Stimulated activated CD4-positive, alpha-beta T cell treated with anti-CD3 and anti-CD28 coated beads, Interleukin-4, amount 100 ng/mL, for 24 hours (primary cell): Measurements from ENCODE around the gene RIPOR3.
A peak's percentile ranks its signal among the peaks of the same experiment; 100 is the strongest.
"Not testable (repeated sequence)": the region's sequence is repeated elsewhere in the genome, so short reads cannot be mapped to it uniquely, and the experiment has no call there.

Source experiments
- DNase-seq: peaks from one replicate; pipeline ENCODE4 v3.0.0-alpha.2; 2020

The RIPOR3 gene

GRCh38 chr20:50547964-50548363 is 143.4 kb downstream of the RIPOR3 start:
- no peak for DNase-seq

DNA sequence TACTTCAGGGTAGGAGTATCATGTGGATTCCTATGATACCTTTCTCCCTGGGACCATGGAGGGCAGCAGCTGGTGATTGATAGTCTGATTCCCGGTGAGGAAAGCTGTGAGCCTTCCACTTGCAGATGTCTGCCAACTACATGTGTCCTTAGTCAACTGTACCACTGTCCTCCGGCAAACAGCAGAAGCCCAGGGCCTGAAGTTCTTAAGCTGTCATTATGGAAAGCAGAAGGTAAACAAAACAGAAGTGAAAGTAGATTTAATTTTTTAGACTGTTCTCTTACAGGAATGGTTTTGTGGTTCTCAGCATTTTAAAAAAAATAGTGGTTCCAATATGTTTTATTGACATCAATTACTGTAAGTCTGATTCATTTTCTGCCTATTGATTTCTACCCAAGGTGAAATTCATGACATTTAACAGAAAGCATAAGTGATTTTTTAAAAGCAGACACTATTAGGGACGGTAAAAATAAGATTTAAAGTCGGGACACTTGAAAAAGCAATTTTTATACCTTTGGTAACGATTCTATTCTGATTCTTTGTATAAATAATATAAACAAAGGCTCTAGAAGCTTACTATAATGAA is 144.5 kb downstream of the RIPOR3 start:
- DNase-seq = peak; percentile 32

- no peak for DNase-seq
Measured at GRCh38 chr20:50545126-50545525, 146.2 kb downstream of the RIPOR3 start.

DNA sequence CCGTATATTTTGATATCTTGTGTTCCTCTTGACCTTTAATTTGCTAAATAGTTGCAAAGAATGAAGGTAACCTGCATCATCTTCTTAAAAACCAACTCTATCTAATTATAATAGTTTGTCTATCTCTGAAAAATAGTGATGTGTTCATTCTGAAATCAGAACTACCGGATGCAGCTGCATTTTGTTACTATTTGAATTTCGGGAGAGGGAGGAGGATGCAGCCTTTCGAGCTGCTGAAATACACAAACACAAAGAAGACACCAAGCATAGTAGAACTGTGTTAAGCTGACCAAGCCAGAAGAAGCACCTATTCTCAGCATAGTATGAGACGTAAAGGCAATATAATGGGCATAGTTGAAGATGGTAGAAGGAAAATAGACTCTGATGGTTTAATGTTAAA is 148.0 kb downstream of the RIPOR3 start:
- DNase-seq = no peak

GRCh38 chr20:50541606-50542041 is 149.7 kb downstream of the RIPOR3 start:
- DNase-seq = no peak

DNA sequence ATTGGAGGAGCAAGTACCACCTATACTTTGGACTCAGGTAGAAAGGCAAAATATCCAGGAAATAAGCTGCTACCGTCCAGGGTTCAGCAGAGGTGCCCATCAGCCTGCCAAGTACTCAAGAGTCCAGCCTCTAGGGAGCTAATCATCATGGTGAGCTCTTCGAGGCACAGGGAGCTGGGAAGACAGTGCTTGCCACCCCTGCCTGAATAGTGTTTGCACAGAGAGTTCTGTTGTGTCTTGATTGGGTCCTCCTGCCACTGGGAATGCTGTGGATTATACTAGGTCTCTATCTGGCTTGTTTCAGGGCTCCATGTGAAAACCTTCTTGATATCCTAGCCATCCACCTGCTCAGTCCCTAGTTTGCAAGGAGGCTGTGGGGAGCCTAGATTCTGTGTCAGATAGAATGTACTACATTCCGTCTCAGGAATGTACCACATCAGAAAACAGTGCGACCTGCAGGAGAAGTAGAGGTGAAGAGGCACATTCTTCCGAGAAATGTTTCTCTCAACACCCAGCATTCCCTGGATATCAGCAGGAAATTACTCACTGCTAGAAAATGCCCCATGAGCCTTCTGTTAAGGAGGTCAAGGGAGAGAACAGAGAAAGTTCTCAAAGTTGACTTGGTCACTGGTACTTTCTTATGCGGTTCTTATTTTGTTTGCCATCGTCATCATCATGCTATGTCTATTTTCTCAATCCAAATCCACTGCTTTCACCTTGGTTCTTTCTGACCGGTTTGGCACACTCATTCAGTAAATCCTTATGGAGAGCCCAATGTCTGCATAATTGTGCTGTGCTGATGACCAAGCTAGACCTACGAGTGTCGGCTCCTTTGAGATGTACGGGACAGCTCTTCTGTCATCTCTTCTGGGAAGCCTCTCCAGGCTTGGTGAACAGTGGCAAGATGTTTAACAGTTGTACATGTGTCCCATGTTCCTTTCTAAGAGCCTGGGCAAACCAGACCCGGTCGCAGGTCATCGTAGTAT is 150.4 kb downstream of the RIPOR3 start:
- no peak for DNase-seq

GRCh38 chr20:50539798-50540197 is 151.5 kb downstream of the RIPOR3 start:
- DNase-seq = not testable (repeated sequence)

GRCh38 chr20:50538276-50538675 is 153.1 kb downstream of the RIPOR3 start:
- DNase-seq = no peak

DNA sequence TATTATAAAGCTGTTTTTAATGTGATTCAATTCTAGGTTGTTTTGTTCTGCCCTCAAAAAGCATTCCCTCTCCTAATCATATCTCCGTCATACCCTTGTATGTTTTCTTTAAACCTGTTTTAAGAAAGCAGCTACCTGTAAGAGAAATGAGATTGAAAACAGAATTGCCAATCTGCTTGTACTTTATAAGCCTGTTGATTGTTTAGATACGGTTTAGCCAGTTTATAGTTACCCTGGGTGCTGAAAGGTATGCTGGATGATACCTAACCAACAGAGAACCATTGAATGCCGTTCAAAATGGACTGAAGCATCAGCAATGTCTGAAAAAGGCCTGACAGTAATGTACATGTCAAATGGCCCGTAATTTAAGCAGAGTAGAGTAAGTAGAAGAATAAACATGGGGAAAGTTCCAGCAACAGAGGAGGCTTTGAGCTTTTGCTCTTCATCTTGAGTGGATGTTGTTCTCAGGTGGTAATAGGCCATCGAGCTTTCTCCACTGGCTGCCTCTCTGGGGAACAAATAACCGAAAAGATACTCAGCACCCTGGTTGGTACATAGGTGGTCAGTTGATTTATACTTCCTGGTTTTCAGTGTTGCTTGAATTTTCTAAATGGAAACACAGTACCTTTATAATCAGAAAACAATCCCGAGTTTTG is 153.7 kb downstream of the RIPOR3 start:
- no peak for DNase-seq

DNA sequence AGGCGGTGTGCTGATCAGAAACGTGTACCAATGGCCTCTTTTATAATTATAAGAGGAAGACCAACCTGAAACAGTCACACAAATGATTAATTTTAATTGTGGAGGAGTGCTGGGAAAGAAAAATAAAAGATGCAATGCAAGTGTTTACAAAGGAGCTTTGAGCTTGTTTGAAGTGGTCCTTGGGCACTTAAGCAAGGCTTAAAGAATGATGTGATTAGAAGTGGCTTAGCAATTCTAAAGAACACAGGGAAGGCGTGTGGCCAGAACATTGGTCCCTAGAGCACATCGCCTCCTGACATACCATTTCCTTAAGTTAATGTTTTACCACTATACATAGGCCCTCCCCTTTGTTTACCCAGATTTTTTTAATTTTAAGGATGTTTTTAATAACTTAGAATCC is 155.0 kb downstream of the RIPOR3 start:
- no peak for DNase-seq
